ENCODE measurements around the gene UBE4A.

The UBE4A gene

DNA sequence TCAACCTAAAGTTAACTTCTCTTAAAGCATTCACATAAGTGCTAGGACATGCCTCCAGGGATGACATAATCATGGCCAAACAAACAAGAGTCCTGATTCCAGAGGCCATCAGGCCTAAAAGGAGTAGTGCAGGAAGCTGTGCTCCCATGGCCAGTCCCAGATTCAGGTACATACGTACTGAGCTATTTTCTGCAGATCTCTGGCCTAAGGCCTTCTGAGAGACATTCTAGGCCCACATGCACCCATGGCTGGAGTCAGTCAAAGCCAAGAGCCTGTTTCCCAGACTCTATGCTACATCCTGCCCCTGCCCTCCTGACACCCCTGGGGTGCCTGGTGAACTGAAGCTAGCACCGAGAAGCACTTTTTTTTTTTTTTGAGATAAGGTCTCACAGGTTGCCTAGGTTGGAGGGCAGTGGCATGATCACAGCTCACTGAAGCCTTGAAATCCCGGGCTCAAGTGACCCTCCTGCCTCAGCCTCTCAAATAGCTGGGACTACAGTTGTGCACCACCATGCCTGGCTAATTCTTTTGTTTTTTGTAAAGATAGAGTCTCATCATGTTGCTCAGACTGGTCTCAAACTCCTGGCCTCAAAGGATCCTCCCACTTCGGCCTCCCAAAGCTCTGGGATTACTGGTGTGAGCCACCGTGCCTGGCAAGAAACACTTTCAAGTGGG lies 17.4 kb upstream of the UBE4A start:
- no peak for FAIRE-seq
- no peak for DNase-seq (ENCODE audit: low spot score)

DNA sequence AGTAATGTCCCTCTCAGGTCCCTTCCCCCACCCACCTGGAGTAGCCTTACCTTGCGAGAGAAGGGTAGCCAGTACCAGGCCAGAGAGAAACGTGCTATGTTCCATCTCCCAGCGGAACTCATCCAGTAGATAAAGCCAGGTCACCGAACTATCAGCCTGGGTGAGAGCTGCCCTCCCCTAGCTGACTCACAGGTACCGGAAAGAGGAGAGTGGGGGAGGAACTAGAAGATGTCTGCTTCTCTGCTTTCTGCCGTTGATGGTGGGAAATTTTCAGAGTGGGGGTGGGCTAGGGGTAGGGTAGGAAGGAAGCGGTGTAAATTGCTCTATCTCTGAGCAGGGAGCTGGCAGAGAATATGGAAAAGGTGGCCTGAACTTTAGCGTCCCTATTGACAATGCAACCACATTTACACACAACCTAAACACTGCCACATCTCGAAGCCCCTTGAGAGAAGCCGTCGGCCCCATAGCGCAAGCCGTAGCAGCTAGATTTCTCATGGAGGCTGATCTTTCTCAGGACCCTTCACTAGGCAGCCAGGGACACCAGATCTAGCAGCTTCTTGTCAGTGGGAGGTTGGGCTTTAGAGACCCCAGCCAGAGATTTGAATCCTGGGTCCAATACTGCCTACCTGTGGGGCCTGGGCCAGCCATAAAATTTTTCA lies 16.8 kb upstream of the UBE4A start, which contains the start of gene CD3D:
CD3D (minus strand) TSS at position 203 of the 659 bp plus-strand sequence; CDS start at position 105, 98 bp downstream.
- FAIRE-seq, result no peak

DNA sequence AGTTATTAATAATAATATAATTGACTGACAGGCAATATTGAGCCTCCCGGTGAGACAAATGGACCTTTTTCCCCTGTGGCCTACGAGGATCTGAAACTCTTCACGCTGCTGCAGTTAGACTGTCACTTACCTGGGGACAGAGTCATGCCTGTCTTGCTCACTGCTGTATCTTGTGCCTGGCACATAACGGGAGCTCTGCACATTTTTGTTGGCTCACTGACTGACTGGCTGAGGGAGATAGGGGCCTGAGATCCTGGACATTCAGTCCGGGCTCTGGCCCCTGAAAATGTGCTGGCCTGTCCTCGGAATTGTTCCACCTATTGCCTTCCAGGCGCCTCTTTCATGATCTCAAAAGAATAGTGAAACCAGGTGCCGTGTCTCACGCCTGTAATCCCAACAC lies 16.2 kb upstream of the UBE4A start:
- FAIRE-seq, result no peak

More for the DNA sequence above, 16.8 kb upstream of the UBE4A start, which contains the start of gene CD3D:
- no peak for DNase-seq (ENCODE audit: low spot score)

DNA sequence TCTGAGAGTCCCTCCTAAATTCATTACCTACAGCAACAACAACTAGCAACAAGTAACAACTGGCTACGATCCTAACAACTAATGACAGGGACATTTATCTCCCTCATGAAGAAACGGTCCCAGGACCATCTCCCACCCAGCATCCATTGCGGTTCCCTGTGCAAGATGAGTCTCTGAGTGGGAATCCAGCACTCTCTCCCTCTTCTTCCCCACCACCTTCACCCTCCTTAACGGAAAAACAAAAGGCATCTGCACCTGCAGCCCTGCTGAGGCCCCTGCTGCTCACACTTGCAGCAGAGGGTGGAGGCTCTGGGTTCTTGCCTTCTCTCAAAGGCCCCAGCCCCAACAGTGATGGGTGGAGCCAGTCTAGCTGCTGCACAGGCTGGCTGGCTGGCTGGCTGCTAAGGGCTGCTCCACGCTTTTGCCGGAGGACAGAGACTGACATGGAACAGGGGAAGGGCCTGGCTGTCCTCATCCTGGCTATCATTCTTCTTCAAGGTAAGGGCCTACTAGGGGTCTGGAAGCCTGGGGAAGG lies 15.4 kb upstream of the UBE4A start, which contains the start of gene CD3G:
CD3G (plus strand) TSS at position 364 of the 535 bp plus-strand sequence; CDS start at position 444, 80 bp downstream.
- DNase-seq (ENCODE audit: low spot score) (no peak), FAIRE-seq (no peak)

More for the DNA sequence above, 16.2 kb upstream of the UBE4A start:
- DNase-seq (ENCODE audit: low spot score), result no peak

DNA sequence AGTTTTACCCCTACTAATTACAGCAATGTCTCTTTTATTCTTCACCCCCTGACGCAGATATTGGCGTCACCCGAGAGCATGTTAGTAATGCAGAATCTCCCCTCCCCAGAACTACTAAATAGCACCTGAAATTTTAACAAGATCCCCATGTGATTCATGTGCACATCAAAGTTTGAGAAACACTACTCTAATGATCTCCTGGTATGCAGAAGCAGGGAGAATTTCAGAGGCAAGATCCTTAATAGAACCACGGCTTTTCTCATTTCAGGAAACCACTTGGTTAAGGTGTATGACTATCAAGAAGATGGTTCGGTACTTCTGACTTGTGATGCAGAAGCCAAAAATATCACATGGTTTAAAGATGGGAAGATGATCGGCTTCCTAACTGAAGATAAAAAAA lies 9.9 kb upstream of the UBE4A start:
- no peak for FAIRE-seq

DNA sequence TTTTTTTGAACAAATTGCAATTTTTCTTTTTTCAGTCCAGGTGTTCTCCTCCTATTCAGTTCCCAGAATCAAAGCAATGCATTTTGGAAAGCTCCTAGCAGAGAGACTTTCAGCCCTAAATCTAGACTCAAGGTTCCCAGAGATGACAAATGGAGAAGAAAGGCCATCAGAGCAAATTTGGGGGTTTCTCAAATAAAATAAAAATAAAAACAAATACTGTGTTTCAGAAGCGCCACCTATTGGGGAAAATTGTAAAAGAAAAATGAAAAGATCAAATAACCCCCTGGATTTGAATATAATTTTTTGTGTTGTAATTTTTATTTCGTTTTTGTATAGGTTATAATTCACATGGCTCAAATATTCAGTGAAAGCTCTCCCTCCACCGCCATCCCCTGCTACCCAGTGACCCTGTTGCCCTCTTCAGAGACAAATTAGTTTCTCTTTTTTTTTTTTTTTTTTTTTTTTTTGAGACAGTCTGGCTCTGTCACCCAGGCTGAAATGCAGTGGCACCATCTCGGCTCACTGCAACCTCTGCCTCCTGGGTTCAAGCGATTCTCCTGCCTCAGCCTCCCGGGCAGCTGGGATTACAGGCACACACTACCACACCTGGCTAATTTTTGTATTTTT lies 6.2 kb upstream of the UBE4A start:
- no peak for DNase-seq (ENCODE audit: low spot score)
- no peak for FAIRE-seq

More for the DNA sequence above, 9.9 kb upstream of the UBE4A start:
- DNase-seq (ENCODE audit: low spot score), result no peak

DNA sequence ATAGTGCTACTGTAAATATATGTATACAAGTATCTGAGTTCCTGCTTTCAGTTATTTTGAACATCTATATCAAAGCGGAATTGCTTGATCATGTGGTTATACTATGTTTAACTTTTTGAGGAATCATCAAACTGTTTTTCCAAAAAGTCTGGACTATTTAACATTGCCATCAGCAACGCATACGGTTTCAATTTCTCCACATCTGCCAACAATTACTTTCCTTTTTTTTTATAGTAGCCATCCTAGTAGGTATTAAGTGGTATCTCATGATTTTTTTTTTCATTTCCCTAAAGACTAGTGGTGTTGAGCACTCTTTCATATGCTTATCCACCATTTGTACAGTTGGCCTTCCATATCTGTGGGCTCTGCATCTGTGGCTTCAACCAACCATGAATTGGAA lies 1.3 kb upstream of the UBE4A start:
- DNase-seq (ENCODE audit: low spot score) (no peak), FAIRE-seq (no peak)

DNA sequence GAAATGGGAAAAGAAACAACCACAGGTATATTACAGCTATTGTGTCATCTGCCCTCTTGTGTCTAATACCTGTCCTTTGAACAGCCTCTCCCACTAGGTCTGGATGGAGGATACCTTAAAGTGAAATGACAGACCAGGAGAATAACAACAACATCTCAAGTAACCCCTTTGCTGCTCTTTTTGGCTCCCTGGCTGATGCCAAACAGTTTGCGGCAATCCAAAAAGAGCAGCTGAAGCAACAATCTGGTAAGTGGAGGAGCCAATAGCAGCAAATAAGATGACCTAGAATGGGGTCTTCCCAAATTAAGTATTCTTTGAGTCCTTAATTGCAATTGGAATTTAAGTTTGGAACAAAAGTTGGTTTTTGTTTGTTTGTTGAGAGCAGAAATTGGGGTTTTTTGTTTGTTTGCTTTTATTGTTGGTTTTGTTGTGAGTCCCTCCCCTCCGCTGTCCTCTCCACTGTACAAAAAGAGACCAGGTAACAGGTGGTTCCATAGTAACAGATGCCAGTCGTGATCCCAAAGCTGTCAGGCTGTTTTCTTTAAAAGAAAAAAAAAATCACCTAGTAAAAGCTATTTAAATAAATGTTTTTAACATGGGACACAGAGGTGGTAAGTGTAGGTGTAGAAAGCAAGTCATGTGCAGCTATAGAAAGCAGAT lies 5.7 kb downstream of the UBE4A start:
- no peak for FAIRE-seq
- no peak for DNase-seq (ENCODE audit: low spot score)

DNA sequence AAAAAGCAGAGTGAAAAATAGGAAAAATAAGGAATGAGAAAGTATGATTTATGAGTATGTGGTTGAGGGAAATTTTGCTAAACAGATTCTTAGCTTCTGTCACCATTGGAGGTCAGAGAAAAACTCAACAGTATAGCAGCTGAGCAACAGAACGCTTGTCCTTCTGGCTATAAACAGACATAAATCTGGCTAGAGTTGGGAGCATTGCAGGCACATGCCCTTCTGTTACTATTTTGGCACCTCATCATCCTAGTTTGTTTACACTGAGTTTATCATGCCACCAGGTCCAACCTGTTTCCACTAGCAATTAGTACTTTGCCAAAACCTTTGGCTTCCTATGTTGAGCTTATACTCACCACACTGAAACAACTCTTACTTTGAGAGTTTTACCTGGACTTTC lies 6.9 kb downstream of the UBE4A start:
- DNase-seq (ENCODE audit: low spot score) (no peak), FAIRE-seq (no peak)

DNA sequence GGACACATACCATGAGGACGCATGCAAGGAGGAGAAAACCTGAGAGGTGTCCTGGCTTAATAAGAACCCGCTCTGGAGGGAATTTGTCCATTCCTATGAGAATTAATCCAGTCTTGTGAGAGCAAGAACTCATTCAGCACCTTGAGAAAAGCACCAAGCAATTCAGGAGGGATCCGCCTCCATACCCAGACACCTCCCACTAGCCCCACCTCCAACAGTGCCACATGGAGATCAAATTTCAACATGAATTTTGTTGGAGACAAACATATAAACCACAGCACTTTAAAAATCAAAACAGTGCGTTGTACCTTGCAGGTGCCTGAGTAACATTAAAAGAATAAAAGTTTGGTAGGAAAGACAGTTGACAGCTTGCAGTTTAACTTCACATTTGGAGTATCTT lies 11.4 kb downstream of the UBE4A start:
- DNase-seq (ENCODE audit: low spot score) (no peak), FAIRE-seq (no peak)

DNA sequence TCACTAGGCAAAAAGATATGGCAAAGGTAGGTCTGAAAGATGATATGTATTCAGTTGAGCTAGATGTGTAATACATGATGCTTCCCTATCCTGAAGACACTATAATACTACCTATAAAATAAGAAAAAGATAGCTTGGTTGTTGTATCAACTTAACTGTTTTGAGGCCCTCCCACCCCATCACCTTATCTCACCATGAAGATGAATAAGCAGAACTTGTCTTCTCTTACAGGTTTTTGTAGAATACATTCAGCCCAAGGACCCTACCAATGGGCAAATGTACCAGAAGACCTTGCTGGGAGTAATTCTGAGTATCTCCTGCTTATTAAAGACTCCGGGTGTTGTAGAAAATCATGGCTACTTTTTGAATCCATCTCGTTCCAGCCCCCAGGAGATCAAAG lies 13.9 kb downstream of the UBE4A start:
- FAIRE-seq (no peak), DNase-seq (ENCODE audit: low spot score) (no peak)

DNA sequence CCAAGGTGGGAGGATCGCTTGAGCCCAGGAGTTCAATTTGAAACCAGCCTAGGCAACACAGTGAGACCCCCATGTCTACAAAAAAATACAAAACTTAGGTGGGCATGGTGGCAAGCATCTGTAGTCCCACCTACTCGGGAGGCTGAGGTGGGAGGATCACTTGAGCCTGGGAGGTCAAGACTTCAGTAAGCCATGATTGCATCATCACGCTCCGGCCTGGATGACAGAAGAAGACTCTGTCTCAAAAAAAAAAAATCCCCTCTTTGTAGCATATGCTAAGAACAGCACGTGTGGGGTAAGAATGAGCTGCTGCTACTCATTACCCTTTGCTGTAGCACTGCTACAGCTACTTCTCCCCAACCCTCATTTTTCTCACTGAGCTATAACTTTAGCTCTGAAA lies 14.5 kb downstream of the UBE4A start:
- no peak for FAIRE-seq
- DNase-seq (ENCODE audit: low spot score), result no peak

DNA sequence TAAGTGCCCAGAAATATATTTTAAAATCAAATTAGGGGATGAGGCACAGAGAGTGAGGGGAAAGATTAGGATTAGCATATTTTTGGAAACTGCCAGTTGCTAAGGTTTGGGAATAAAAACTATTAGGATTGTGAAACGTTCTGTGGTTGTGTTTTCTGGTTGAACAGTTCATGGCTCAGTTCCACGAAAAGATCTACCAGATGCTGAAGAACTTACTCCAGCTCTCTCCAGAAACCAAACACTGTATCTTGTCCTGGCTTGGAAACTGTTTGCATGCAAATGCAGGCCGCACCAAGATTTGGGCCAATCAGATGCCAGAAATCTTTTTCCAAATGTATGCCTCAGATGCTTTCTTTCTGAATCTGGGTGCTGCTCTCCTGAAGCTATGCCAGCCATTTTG lies 15.3 kb downstream of the UBE4A start:
- no peak for DNase-seq (ENCODE audit: low spot score)
- FAIRE-seq, result no peak

DNA sequence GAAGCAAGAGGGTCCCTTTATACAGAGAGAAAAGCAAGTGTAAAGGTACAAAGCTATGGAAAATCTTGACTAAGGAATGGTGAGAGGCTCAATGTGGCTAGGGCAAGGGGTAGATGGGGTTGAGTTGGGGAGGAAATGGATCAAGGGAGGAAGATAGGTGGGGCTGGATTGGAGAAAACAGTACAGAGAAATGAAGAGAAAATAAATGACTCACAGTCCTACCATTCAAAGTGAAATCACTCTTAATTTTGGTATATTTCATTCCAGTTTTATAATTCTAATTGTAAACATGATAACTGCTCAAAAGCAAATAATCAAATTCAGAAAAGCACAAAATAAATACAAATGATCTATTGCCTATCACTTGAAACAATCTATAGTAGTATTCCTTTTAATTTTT lies 16.6 kb downstream of the UBE4A start:
- FAIRE-seq, result no peak
- no peak for DNase-seq (ENCODE audit: low spot score)

DNA sequence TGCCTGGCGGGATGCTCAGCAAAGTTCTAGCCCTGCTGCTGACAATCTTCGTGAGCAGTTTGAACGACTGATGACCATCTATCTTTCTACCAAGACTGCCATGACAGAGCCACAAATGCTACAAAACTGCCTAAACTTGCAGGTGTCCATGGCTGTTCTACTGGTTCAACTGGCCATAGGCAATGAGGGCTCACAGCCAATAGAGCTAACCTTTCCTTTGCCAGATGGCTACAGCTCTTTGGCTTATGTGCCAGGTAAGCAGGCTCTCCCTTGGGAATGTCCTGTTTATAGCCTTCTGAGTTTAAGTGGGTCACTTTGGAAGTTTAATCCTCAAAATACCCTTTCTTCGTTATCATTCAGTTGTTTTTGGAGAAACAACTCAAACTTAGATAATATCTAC lies 20.1 kb downstream of the UBE4A start:
- no peak for FAIRE-seq
- DNase-seq (ENCODE audit: low spot score), result no peak

DNA sequence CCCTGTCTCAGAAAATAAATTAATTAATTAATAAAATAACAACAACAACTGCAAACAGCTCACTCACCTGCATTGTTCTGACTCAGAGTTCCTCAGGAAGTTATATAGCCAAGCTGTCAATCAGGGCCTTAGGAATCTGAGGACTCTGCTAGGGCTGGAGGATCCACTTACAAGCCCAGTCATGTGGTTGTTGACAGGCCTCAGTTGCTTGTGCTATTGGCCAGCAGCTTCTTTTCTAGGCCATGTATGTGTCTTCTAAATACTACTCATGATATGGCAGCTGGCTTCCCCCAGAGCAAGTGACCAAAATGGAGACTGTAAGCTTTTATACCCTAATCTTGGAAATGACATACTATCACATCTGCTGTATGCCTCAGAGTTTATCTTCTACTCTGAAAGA lies 21.2 kb downstream of the UBE4A start:
- DNase-seq (ENCODE audit: low spot score) (no peak), FAIRE-seq (no peak)

DNA sequence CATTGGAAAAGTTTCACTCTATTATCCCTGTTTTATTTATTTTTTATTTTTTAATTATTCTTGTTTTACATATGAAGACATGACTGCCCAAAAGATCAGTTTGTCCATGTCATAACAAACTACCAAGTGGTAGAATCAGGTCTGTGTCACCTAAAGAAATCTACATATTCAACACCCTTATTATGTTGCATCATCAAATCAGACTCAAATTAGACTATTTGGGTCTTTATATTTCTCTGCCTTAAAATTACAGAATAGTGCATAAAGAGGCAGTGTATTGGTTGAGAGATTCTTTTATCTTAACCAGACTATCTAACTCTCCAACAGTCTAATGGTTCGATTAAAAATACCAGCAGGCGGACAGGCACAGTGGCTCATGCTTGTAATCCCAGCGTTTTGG lies 23.6 kb downstream of the UBE4A start:
- DNase-seq (ENCODE audit: low spot score) (no peak), FAIRE-seq (no peak)

DNA sequence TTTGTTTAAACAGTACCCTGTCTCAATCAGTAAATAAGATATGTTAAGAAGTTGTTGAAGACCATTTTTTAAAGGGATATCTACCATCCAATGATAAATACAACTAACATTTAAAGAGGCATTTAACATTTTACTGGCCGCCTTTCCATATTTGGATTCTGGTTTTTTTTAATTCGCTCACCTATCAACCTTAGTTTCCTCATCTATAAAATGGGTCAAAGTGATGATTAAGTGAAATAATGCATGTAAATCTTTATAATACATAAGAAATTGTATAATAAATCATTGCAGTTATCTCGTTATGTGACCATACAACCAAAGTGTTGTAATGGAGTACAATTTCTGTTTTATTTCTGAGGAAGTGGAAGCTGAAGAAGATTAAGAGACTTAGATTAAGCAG lies 24.3 kb downstream of the UBE4A start:
- FAIRE-seq (no peak), DNase-seq (ENCODE audit: low spot score) (no peak)

DNA sequence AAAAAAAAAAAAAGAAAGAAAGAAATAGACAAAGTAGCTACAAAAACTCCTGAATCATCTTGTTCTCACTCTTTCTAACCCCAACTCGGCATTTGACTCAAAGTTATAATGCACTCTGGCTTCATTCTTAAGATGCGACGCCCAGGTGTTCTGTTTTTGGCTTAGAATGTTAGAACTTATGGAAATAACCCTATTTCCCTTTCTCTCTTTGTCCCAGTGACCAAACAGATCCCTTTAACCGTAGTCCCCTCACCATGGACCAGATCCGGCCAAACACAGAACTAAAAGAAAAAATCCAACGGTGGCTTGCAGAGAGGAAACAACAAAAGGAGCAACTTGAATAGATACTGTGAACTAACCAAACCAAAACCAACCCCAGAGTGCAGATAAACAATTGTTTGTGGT lies 36.7 kb downstream of the UBE4A start:
- FAIRE-seq (no peak), DNase-seq (ENCODE audit: low spot score) (no peak)

DNA sequence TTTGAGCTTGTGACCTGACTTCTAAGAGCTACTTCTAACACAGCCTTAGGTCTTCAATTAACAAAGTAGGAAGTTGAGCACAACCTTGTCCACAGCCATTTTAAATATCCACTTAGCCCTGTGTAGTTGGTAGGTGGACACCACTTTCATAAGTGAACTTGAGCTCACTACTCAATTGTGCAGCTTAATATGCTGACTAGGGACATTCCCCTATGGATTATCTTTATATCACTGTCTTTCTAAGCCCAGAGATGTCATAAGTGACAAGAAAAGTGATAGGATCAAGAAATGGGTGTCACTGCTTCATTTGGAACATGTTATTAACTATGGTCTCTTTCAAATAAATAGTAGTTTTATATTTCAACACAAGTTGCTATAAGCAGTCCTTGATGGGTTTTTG lies 38.0 kb downstream of the UBE4A start:
- DNase-seq (ENCODE audit: low spot score) (no peak), FAIRE-seq (no peak)

DNA sequence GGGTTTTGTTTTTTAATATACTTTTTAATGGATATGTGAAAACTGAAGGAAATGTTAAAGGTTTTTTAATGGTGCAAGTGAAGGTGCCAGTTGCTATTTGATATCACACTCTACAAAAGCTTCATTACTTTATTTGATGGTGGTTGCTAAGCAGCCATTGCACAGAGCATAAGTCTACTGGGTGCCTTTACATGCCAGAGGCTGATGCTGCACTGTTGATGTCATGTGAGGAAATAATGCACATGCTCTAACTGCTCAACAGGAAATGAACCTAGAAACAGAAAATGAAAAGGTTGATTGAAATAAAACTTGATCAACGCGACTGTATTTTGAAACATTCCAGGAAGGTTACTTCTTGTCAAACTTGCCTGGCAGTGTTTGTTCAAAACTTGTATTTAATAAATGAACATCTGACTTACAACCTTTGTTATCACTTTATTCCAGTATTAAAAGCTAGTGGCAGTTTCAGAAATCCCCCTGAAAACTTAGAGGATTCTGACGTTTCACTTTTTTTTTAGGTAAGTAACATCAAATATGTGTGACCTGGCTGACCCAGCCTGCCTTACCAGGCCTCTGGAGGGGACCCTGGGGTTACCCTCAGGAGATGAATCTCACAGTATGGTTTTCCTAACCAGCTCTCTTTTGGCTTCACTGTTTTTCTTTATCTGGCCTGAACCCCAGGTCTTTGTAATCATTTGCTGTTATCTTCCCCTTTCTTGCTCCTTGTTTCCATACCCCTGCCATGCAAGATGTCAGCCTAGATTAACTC lies 39.6 kb downstream of the UBE4A start:
- no peak for FAIRE-seq
- DNase-seq (ENCODE audit: low spot score), result no peak

Data from RCC 7860 (cell line).